A549 (cell line): ENCODE results near the gene PROM2.

ENCODE experiments used
- CEBPB ChIP-seq, 2 experiments: fragments of >200 bp in 1 of 2; sonication (Bioruptor Twin) in 1 of 2; formaldehyde crosslinking in 1 of 2; IDR thresholded peaks; 2 replicates each; pipeline ENCODE4 v1.6.1; 2012 to 2016
- CHD4 ChIP-seq: fragments of 200-600 bp; sonication (generic); IDR thresholded peaks from 2 replicates; pipeline ENCODE4 v1.6.1; 2016; ENCODE audit warnings: antibody characterized with exemption, mild to moderate bottlenecking, borderline replicate concordance
- EP300 ChIP-seq, 2 experiments: fragments of >200 bp; sonication (Bioruptor Twin); formaldehyde crosslinking; IDR thresholded peaks; 2 replicates in 1 of 2; 3 replicates in 1 of 2; pipeline ENCODE4 v1.6.1; 2016 to 2017
- JUNB ChIP-seq: fragments of >200 bp; sonication (Bioruptor Twin); formaldehyde crosslinking; IDR thresholded peaks from 2 replicates; pipeline ENCODE4 v1.6.1; 2016
- MYC ChIP-seq: IDR thresholded peaks from 2 replicates; pipeline ENCODE4 v1.6.1; 2012; ENCODE audit warnings: mild to moderate bottlenecking, inconsistent platforms, low read length, improper control_type of control experiment, borderline replicate concordance
- POLR2A ChIP-seq: IDR thresholded peaks from 2 replicates; pipeline ENCODE4 v1.6.1; 2012; ENCODE audit warnings: mild to moderate bottlenecking, low read length
- RAD21 ChIP-seq, 2 experiments: fragments of >200 bp in 1 of 2; sonication (Bioruptor Twin) in 1 of 2; formaldehyde crosslinking in 1 of 2; IDR thresholded peaks in 1 of 2; conservative IDR thresholded peaks in 1 of 2; 2 replicates in 1 of 2; 3 replicates in 1 of 2; pipeline ENCODE4 v1.6.1; 2012 to 2018; ENCODE audit warnings: inconsistent platforms in 1 of 2
- RNF2 ChIP-seq: fragments of 200-600 bp; sonication (generic); IDR thresholded peaks from 2 replicates; pipeline ENCODE4 v1.6.1; 2016; ENCODE audit warnings: low read depth, mild to moderate bottlenecking, antibody characterized with exemption, moderate library complexity, borderline replicate concordance
- ZFP36 ChIP-seq: fragments of 450-650 bp; IDR thresholded peaks from 2 replicates; pipeline ENCODE4 v1.6.1; 2014; ENCODE audit warnings: borderline replicate concordance; ENCODE audit not compliant: partially characterized antibody
- TF ChIP-seq, protein P1 (sequence below): fragments of >200 bp; sonication (Bioruptor Twin); formaldehyde crosslinking; IDR thresholded peaks from 3 replicates; pipeline ENCODE4 v1.5.1; 2016
- TF ChIP-seq, protein P2 (sequence below): fragments of 200-600 bp; sonication (generic); IDR thresholded peaks from 2 replicates; pipeline ENCODE4 v1.6.1; 2016; ENCODE audit warnings: antibody characterized with exemption, mild to moderate bottlenecking, moderate library complexity

DNA sequence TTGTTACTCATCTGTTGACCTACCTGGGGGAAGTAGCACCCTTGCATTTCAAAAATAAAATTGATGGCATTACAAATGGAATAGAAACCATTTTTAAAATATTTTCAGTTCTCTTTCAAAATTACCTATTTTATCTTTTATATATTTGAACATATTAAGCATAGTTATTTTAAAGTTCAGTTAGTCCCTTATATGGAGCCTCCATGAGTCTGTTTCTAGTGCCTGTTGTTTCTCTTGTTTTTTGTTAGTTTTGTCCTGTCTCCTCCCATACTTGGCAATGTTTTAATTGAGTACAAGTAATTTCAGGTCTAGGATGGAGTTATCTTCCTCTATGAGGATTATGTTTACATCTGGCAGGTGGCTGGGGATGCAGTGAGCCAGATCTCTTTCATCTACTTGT lies 17.0 kb downstream of the PROM2 start:
- TF ChIP-seq EP300 (IDR thresholded peaks at IDR 0.05), result no peak
- TF ChIP-seq, protein P1, sequence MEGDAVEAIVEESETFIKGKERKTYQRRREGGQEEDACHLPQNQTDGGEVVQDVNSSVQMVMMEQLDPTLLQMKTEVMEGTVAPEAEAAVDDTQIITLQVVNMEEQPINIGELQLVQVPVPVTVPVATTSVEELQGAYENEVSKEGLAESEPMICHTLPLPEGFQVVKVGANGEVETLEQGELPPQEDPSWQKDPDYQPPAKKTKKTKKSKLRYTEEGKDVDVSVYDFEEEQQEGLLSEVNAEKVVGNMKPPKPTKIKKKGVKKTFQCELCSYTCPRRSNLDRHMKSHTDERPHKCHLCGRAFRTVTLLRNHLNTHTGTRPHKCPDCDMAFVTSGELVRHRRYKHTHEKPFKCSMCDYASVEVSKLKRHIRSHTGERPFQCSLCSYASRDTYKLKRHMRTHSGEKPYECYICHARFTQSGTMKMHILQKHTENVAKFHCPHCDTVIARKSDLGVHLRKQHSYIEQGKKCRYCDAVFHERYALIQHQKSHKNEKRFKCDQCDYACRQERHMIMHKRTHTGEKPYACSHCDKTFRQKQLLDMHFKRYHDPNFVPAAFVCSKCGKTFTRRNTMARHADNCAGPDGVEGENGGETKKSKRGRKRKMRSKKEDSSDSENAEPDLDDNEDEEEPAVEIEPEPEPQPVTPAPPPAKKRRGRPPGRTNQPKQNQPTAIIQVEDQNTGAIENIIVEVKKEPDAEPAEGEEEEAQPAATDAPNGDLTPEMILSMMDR, result no peak
- TF ChIP-seq ZFP36, result no peak
- TF ChIP-seq, protein P2, sequence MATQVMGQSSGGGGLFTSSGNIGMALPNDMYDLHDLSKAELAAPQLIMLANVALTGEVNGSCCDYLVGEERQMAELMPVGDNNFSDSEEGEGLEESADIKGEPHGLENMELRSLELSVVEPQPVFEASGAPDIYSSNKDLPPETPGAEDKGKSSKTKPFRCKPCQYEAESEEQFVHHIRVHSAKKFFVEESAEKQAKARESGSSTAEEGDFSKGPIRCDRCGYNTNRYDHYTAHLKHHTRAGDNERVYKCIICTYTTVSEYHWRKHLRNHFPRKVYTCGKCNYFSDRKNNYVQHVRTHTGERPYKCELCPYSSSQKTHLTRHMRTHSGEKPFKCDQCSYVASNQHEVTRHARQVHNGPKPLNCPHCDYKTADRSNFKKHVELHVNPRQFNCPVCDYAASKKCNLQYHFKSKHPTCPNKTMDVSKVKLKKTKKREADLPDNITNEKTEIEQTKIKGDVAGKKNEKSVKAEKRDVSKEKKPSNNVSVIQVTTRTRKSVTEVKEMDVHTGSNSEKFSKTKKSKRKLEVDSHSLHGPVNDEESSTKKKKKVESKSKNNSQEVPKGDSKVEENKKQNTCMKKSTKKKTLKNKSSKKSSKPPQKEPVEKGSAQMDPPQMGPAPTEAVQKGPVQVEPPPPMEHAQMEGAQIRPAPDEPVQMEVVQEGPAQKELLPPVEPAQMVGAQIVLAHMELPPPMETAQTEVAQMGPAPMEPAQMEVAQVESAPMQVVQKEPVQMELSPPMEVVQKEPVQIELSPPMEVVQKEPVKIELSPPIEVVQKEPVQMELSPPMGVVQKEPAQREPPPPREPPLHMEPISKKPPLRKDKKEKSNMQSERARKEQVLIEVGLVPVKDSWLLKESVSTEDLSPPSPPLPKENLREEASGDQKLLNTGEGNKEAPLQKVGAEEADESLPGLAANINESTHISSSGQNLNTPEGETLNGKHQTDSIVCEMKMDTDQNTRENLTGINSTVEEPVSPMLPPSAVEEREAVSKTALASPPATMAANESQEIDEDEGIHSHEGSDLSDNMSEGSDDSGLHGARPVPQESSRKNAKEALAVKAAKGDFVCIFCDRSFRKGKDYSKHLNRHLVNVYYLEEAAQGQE, result no peak
- no peak for TF ChIP-seq POLR2A
- no peak for TF ChIP-seq MYC
- no peak for TF ChIP-seq CEBPB (IDR thresholded peaks at IDR 0.05)
- TF ChIP-seq RAD21 (conservative IDR thresholded peaks at IDR 0.05 in 1 of 2, IDR thresholded peaks at IDR 0.05 in 1 of 2), result no peak
- no peak for TF ChIP-seq JUNB
- TF ChIP-seq CHD4, result no peak
- TF ChIP-seq RNF2, result no peak
